ENCODE measurements around the gene MBD5.

Gene MBD5

GRCh38 chr2:148135705-148136104 is 114.8 kb downstream of the MBD5 start:
- no peak overlapping the region for H3K4me3 ChIP-seq (replicated peaks; ENCODE audit: low read depth, low read length)
- no peak for DNase-seq (ENCODE audit: low read depth)

GRCh38 chr2:148136441-148136840 is 115.5 kb downstream of the MBD5 start:
- DNase-seq (ENCODE audit: low read depth) = no peak

More at GRCh38 chr2:148135705-148136104, 114.8 kb downstream of the MBD5 start:
- no peak for TF ChIP-seq CTCF (IDR thresholded peaks at IDR 0.05; ENCODE audit: low read length, missing control alignments)

GRCh38 chr2:148161909-148162435 is 141.1 kb downstream of the MBD5 start:
- H3K4me3 ChIP-seq (replicated peaks; ENCODE audit: low read depth, low read length) = no peak overlapping the region
- TF ChIP-seq CTCF (IDR thresholded peaks at IDR 0.05; ENCODE audit: low read length, missing control alignments) = no peak
- no peak for DNase-seq (ENCODE audit: low read depth)

More at GRCh38 chr2:148136441-148136840, 115.5 kb downstream of the MBD5 start:
- TF ChIP-seq CTCF (IDR thresholded peaks at IDR 0.05; ENCODE audit: low read length, missing control alignments) = no peak
- H3K4me3 ChIP-seq (replicated peaks; ENCODE audit: low read depth, low read length) = no peak overlapping the region

GRCh38 chr2:148162871-148163270 is 142.0 kb downstream of the MBD5 start:
- no peak for DNase-seq (ENCODE audit: low read depth)
- TF ChIP-seq CTCF (IDR thresholded peaks at IDR 0.05; ENCODE audit: low read length, missing control alignments) = no peak
- no peak overlapping the region for H3K4me3 ChIP-seq (replicated peaks; ENCODE audit: low read depth, low read length)

- DNase-seq (ENCODE audit: low read depth) = no peak
- TF ChIP-seq CTCF (IDR thresholded peaks at IDR 0.05; ENCODE audit: low read length, missing control alignments) = no peak
- H3K4me3 ChIP-seq (replicated peaks; ENCODE audit: low read depth, low read length) = no peak overlapping the region
Observed at GRCh38 chr2:148165975-148166374, 145.1 kb downstream of the MBD5 start.

GRCh38 chr2:148167241-148167766 is 146.4 kb downstream of the MBD5 start:
- no peak overlapping the region for H3K4me3 ChIP-seq (replicated peaks; ENCODE audit: low read depth, low read length)
- TF ChIP-seq CTCF (IDR thresholded peaks at IDR 0.05; ENCODE audit: low read length, missing control alignments) = no peak
- DNase-seq (ENCODE audit: low read depth) = no peak

- no peak overlapping the region for H3K4me3 ChIP-seq (replicated peaks; ENCODE audit: low read depth, low read length)
- TF ChIP-seq CTCF (IDR thresholded peaks at IDR 0.05; ENCODE audit: low read length, missing control alignments) = no peak
- no peak for DNase-seq (ENCODE audit: low read depth)
Observed at GRCh38 chr2:148167855-148168254, 147.0 kb downstream of the MBD5 start.
